ENCODE results near the gene DCAF11.

The DCAF11 gene

DNA sequence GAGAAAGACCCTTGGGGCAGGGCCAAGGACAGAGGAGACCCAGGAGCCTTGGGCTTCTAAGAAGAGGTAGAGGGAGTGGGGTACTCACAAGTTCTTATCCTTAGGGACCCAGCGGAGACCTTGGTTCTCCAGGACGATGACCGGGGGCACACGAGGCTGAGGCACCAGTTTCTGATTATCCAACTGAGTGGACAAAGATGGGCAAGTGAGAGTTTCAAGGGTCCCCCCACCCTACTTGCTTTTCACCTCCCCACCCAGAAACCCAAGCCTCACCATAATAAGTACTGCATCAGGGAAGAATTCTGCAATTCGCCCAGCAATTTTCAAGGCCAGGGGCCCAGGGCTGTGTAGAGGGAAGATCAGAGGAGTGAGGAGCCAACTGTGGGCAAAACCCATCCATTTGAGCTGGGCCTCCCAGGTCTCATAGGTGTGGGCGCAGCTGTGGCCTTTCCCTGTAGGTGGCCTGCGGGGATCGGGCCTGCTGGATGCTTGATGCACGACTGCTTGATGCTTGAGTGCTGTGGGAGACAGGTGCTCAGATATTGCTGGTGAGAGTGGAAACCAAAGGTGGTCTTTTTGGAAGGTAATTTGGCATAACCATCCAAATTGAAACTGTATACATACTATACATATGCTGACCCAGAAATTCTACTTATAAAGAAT is 24.8 kb downstream of the DCAF11 start:
- no peak for DNase-seq

GRCh38 chr14:24141097-24141880 is 26.7 kb downstream of the DCAF11 start, which contains the start of gene EMC9:
Gene EMC9, minus strand, starts transcription at chr14:24141591. Its CDS starts 287 bp downstream, at chr14:24141304.
- DNase-seq, result peak; percentile 99

DNA sequence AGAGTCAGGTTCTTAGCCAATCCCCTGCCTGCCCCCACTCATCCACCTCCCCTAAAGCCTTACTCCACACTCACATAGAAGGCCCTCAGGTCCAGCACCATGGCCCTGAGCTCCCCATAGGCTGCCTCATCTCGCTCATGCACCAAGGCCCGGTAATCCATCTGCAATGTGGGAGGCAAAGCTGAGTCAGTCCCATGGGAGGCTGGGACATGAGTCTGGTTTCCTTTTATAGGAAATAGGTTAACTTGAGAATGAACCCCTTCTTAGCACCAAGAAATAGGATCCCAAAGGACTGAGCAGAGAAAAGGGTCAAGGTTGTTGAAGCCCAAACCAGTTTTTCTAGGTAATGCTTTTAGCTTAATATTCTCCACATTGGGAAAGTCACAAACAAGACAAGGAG is 28.9 kb downstream of the DCAF11 start:
- DNase-seq, result peak; percentile 47

DNA sequence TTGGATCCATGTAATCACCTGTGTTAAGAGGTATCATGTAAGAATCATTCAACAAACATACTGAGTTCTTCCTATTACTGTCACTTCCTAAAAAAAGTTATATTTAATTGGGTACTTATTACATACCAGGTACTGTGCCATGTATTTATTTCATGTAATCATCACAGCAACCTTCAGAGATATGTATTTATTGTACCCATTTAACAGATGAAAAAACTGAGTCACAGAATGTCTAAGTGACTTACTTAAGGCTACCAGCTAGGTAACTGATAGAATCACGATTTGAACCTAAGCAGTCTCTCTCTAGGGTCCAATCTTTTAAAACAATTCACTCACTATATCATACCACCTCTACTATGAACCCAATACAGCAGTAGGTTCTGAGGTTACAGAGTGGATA is 29.9 kb downstream of the DCAF11 start:
- no peak for DNase-seq

DNA sequence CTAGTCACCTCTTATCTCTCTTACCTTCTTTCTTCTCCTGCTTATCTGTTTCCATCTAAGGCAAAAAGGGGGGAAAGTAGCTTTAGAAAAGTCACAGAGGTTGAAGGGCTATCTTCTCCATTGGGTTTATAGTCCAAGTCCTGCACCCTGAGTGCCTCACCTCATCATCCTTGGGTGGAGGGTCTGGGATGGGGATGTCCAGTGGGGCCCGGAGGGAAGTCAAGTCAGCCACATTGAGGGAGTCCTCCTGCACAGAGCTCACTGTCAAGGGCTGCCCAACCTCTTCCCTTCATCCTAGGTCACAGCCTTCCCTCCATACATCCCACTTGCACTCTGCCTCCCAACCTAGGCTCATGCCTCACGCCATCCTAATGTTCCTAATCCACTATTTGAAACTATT is 30.6 kb downstream of the DCAF11 start:
- DNase-seq, result no peak

GRCh38 chr14:24145690-24146452 is 31.3 kb downstream of the DCAF11 start:
- no peak for DNase-seq

GRCh38 chr14:24146453-24146977 is 31.9 kb downstream of the DCAF11 start, which contains the start of gene PSME2:
Gene PSME2, minus strand, starts transcription at chr14:24146610. Its CDS starts 29 bp downstream, at chr14:24146581.
- peak; percentile 98 for DNase-seq

DNA sequence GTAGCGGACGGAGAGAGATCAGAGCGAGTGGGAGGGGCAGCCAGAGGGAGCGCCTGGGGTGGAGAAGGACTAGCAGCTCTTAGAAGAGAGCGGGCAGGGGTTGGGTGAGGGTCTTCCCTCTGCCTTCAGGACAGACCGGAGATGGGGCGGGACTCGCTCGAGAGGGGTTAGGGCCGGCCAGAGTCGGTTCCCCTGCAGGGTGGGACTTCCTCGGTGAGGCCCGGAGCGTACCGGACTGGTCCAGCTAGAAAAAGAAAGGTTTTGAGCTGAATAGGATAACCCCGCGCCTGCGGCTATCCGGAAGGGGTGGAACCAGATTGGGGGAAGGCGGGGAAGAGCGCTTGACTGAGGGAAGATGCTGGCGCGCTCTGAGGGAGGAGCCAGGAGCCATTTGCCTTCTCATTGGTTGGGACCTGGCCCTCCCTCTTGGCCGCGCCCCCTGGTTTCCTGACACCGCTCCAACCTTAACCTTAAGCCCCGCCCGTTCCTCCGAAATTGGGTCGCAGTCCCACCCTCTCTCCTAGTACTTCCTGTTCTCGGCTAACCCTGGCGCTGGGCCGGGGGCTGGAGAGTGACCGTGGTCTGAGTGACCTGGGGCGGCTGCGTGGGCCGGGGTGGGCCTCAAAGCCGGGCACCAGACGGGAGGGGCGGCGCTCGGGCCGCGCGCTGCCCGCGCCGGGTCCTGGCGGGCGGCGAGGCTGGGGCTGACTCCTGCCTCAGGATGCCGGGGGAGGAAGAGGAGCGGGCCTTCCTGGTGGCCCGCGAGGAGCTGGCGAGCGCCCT is 32.6 kb downstream of the DCAF11 start, which contains the start of gene RNF31:
Gene RNF31 (plus strand): TSS at position 521 of the 783 bp plus-strand sequence. CDS start 201 bp downstream, at position 722.
- DNase-seq, result peak; percentile 98

DNA sequence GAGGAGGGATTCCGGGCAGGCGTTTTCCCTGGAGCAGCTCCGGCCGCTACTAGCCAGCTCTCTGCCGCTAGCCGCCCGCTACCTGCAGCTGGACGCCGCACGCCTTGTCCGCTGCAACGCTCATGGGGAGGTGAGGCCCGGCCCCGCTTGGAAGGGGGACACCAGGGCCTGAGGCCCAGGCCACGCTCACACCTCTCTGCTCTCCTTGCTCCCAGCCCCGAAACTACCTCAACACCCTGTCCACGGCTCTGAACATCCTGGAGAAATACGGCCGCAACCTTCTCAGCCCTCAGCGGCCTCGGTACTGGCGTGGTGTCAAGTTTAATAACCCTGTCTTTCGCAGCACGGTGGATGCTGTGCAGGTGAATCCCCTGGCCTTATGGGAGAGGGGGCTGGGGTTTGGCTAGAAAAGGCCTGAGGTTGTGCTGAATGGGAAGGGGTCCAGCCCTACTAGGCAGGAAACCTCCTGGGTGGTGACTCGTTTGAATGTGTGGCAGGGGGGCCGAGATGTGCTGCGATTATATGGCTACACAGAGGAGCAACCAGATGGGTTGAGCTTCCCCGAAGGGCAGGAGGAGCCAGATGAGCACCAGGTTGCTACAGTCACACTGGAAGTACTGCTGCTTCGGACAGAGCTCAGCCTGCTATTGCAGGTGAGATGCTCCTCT is 33.3 kb downstream of the DCAF11 start:
- DNase-seq, result no peak

- no peak for DNase-seq
Measured at GRCh38 chr14:24149302-24149969, 34.9 kb downstream of the DCAF11 start.

- DNase-seq, result no peak
Measured at GRCh38 chr14:24150061-24150460, 35.5 kb downstream of the DCAF11 start.

GRCh38 chr14:24150567-24150966 is 36.0 kb downstream of the DCAF11 start:
- DNase-seq, result no peak

GRCh38 chr14:24150993-24151392 is 36.4 kb downstream of the DCAF11 start:
- no peak for DNase-seq

DNA sequence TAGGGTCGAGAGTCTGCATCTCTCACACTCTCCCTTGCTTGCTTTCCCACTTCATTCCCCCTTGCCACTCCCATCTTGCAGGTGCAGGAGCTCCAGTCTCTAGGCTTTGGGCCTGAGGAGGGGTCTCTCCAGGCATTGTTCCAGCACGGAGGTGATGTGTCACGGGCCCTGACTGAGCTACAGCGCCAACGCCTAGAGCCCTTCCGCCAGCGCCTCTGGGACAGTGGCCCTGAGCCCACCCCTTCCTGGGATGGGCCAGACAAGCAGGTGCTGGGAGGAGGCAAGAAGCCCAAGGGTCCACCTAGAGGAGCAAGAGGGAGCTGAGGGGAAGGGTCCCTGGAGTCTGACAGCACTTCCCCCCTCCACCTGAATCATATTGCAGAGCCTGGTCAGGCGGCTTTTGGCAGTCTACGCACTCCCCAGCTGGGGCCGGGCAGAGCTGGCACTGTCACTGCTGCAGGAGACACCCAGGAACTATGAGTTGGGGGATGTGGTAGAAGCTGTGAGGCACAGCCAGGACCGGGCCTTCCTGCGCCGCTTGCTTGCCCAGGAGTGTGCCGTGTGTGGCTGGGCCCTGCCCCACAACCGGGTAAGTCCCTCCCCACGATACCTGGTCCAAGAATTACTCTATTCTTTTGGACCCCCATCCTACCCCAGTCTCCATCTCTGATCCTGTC is 37.0 kb downstream of the DCAF11 start:
- DNase-seq, result no peak

- DNase-seq, result no peak
Measured at GRCh38 chr14:24155100-24155499, 40.5 kb downstream of the DCAF11 start.

DNA sequence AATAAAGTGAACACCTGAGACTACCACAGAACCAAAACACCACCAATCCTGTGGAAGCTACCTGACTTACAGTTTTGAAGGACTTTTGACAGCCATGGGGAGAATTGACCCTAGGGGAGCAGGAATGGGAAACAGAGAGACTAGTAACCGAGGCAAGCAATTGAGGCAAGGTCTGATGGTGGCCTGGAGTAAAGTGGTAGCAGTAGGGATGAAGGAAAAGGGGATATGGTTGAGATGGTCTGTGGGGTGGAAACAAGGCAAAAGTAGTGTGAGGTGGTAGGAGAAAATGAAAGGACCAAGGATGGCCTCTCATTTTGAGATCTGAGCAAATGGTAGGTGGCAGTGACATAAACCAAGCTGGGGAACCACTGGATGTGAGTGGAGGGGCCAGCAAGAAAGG is 42.3 kb downstream of the DCAF11 start:
- no peak for DNase-seq

GRCh38 chr14:24157331-24157730 is 42.8 kb downstream of the DCAF11 start:
- DNase-seq, result no peak

- no peak for DNase-seq
Measured at GRCh38 chr14:24159777-24160498, 45.4 kb downstream of the DCAF11 start.

DNA sequence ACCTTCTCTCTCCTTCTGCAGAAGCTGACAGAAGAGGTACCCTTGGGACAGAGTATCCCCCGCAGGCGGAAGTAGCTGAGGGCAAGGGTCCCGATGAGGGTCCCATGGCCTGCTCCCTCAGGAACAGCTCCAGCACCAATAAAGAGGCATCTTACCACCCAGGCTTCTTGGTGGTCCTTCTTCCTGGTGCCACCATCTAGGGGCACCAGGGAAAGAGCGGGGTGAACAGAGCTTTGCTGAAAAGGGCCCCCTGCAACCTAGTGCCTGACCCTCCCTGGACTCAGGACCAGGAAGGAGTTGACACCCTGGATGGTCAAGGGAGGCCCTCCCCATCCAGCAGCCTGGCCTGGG is 45.9 kb downstream of the DCAF11 start:
- DNase-seq, result no peak

Data from fibroblast of skin of abdomen (primary cell).